ENCODE measurements around the gene UBQLNL.

Gene UBQLNL

GRCh38 chr11:5548440-5548839 lies 31.9 kb upstream of the UBQLNL start, which contains the start of gene OR52H1:
Gene OR52H1 (minus strand): TSS chr11:5548540. CDS start chr11:5545505, 3,035 bp downstream.
- TF ChIP-seq CTCF (conservative IDR thresholded peaks at IDR 0.05), result no peak
- H3K27ac ChIP-seq, result no peak within 1 kb of the TSS

GRCh38 chr11:5547982-5548381 lies 31.5 kb upstream of the UBQLNL start:
- no peak overlapping the region for H3K27ac ChIP-seq

GRCh38 chr11:5546457-5546856 lies 30.0 kb upstream of the UBQLNL start:
- H3K27ac ChIP-seq, result no peak overlapping the region
- TF ChIP-seq CTCF (conservative IDR thresholded peaks at IDR 0.05), result no peak

More at GRCh38 chr11:5547982-5548381, 31.5 kb upstream of the UBQLNL start:
- no peak for TF ChIP-seq CTCF (conservative IDR thresholded peaks at IDR 0.05)

GRCh38 chr11:5541427-5541826 lies 24.9 kb upstream of the UBQLNL start:
- no peak for TF ChIP-seq CTCF (conservative IDR thresholded peaks at IDR 0.05)
- no peak overlapping the region for H3K27ac ChIP-seq

GRCh38 chr11:5536482-5536881 lies 20.0 kb upstream of the UBQLNL start:
- no peak for TF ChIP-seq CTCF (conservative IDR thresholded peaks at IDR 0.05)
- no peak overlapping the region for H3K27ac ChIP-seq

GRCh38 chr11:5534046-5534445 lies 17.5 kb upstream of the UBQLNL start:
- no peak for TF ChIP-seq CTCF (conservative IDR thresholded peaks at IDR 0.05)
- H3K27ac ChIP-seq, result no peak overlapping the region

- no peak overlapping the region for H3K27ac ChIP-seq
- TF ChIP-seq CTCF (conservative IDR thresholded peaks at IDR 0.05), result no peak
These were observed 14.7 kb upstream of the UBQLNL start for GRCh38 chr11:5531053-5531831.
